Astrocyte (in vitro differentiated cells and primary cell): ENCODE data around the gene RITA1.

ENCODE experiments used
- CTCF ChIP-seq: IDR thresholded peaks from 2 replicates; pipeline ENCODE4 v1.5.1; 2011; ENCODE audit warnings: low read depth, mild to moderate bottlenecking, inconsistent platforms, low read length, moderate library complexity; ENCODE audit not compliant: insufficient read depth
- EZH2 ChIP-seq: IDR thresholded peaks from 2 replicates; pipeline ENCODE4 v1.6.1; 2012; ENCODE audit warnings: mild to moderate bottlenecking, low read length, inconsistent platforms; ENCODE audit not compliant: insufficient read depth

GRCh38 chr12:113216027-113216426 is 30.5 kb downstream of the RITA1 start:
- TF ChIP-seq CTCF (no peak), EZH2 (no peak)
